ENCODE results near the gene CHCHD2. TPM values are rescaled to one million over a fixed set of nuclear protein-coding genes. Genes with fewer than 3 reads are reported as not detected.

Gene CHCHD2
- total and polyA plus RNA-seq, 9 of the 15 experiments (the other 6 are each of a cell fraction or from before 2014, with no cell fraction given) = 145 to 1,044 (median 648) TPM

DNA sequence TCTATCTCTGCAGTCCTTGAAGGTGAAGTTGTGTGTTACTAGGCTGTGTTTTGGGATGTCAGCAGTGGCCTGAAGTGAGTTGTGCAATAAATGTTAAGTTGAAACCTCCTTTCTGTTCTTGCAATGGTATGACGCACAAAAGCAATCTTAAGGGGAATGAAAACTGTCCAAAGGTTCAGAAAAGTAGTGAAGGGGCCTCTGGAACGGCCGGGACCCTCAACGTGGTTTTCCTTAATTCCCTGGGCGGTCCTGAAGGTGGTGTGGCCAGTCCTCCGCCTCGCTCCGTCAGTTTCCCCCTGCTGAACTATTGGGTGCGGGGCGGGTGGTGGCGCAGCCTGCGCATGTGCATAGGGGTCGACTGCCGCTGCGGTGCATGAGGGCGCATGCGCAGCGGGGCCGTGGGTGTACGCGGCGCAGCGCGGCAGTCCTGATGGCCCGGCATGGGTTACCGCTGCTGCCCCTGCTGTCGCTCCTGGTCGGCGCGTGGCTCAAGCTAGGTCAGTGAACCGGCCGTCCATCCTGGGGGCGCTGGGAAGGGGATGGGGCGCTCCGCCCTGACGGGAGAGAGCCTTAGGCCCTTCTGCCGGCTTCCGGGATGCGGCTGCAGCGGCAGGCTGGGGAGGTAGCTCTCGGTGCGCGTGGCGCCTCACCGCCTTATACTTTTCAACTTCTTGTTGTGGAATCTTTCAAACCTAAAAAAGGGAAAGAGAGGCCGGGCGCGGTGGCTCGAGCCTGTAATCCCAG lies 42.2 kb downstream of the CHCHD2 start, which contains the start of gene SUMF2 (continued):
- TF ChIP-seq MTA1 (IDR thresholded peaks at IDR 0.05; ENCODE audit: borderline replicate concordance) = no peak
- TF ChIP-seq, protein P1, sequence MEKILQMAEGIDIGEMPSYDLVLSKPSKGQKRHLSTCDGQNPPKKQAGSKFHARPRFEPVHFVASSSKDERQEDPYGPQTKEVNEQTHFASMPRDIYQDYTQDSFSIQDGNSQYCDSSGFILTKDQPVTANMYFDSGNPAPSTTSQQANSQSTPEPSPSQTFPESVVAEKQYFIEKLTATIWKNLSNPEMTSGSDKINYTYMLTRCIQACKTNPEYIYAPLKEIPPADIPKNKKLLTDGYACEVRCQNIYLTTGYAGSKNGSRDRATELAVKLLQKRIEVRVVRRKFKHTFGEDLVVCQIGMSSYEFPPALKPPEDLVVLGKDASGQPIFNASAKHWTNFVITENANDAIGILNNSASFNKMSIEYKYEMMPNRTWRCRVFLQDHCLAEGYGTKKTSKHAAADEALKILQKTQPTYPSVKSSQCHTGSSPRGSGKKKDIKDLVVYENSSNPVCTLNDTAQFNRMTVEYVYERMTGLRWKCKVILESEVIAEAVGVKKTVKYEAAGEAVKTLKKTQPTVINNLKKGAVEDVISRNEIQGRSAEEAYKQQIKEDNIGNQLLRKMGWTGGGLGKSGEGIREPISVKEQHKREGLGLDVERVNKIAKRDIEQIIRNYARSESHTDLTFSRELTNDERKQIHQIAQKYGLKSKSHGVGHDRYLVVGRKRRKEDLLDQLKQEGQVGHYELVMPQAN (IDR thresholded peaks at IDR 0.05; ENCODE audit: borderline replicate concordance) = peak; percentile 76
- TF ChIP-seq ZNF707 (CRISPR knock-in tag; conservative IDR thresholded peaks at IDR 0.05) = no peak
- no peak for TF ChIP-seq ZNF41 (CRISPR knock-in tag; conservative IDR thresholded peaks at IDR 0.05)
- TF ChIP-seq BACH1 (tag; IDR thresholded peaks at IDR 0.05) = no peak
- no peak for TF ChIP-seq ETS2 (tag; IDR thresholded peaks at IDR 0.05; ENCODE audit: borderline replicate concordance, poor library complexity, severe bottlenecking)
- TF ChIP-seq SRSF9 (IDR thresholded peaks at IDR 0.05; ENCODE audit: borderline replicate concordance, low read depth, low read length) = no peak
- no peak for TF ChIP-seq NCOA6 (IDR thresholded peaks at IDR 0.05)
- peak; percentile 96 for TF ChIP-seq CAMTA2 (CRISPR knock-in tag; conservative IDR thresholded peaks at IDR 0.05)
- TF ChIP-seq ZNF24 (IDR thresholded peaks at IDR 0.05) = 0 out of 2 replicates have a peak, but pooled peaks have one; percentile 8
- no peak for TF ChIP-seq FOXJ2 (tag; IDR thresholded peaks at IDR 0.05)
- no peak for TF ChIP-seq HNRNPK (IDR thresholded peaks at IDR 0.05; ENCODE audit: low read depth, low read length, poor library complexity, severe bottlenecking)
- TF ChIP-seq SMARCE1 (IDR thresholded peaks at IDR 0.05) = no peak
- TF ChIP-seq HIVEP1 (CRISPR knock-in tag; IDR thresholded peaks at IDR 0.05) = no peak
- no peak for TF ChIP-seq ZBTB8A (IDR thresholded peaks at IDR 0.05; ENCODE audit: partially characterized antibody)
- no peak for TF ChIP-seq ZNF57 (CRISPR knock-in tag; IDR thresholded peaks at IDR 0.05)
- no peak for TF ChIP-seq GTF2A2 (tag; IDR thresholded peaks at IDR 0.05)
- TF ChIP-seq, protein P2, sequence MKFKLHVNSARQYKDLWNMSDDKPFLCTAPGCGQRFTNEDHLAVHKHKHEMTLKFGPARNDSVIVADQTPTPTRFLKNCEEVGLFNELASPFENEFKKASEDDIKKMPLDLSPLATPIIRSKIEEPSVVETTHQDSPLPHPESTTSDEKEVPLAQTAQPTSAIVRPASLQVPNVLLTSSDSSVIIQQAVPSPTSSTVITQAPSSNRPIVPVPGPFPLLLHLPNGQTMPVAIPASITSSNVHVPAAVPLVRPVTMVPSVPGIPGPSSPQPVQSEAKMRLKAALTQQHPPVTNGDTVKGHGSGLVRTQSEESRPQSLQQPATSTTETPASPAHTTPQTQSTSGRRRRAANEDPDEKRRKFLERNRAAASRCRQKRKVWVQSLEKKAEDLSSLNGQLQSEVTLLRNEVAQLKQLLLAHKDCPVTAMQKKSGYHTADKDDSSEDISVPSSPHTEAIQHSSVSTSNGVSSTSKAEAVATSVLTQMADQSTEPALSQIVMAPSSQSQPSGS (CRISPR knock-in tag; IDR thresholded peaks at IDR 0.05) = no peak
- no peak for TF ChIP-seq ZNF584 (CRISPR knock-in tag; IDR thresholded peaks at IDR 0.05; ENCODE audit: low read depth)
- no peak for TF ChIP-seq ZNF766 (CRISPR knock-in tag; conservative IDR thresholded peaks at IDR 0.05)
- TF ChIP-seq ZFPM2 (CRISPR knock-in tag; IDR thresholded peaks at IDR 0.05) = no peak
- TF ChIP-seq, protein P3, sequence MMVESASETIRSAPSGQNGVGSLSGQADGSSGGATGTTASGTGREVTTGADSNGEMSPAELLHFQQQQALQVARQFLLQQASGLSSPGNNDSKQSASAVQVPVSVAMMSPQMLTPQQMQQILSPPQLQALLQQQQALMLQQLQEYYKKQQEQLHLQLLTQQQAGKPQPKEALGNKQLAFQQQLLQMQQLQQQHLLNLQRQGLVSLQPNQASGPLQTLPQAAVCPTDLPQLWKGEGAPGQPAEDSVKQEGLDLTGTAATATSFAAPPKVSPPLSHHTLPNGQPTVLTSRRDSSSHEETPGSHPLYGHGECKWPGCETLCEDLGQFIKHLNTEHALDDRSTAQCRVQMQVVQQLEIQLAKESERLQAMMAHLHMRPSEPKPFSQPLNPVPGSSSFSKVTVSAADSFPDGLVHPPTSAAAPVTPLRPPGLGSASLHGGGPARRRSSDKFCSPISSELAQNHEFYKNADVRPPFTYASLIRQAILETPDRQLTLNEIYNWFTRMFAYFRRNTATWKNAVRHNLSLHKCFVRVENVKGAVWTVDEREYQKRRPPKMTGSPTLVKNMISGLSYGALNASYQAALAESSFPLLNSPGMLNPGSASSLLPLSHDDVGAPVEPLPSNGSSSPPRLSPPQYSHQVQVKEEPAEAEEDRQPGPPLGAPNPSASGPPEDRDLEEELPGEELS (CRISPR knock-in tag; IDR thresholded peaks at IDR 0.05; ENCODE audit: borderline replicate concordance) = no peak
- no peak for TF ChIP-seq HOXB6 (CRISPR knock-in tag; IDR thresholded peaks at IDR 0.05; ENCODE audit: borderline replicate concordance)
- no peak for TF ChIP-seq NELFE (IDR thresholded peaks at IDR 0.05; ENCODE audit: insufficient read depth, insufficient read length)

Data from K562 (cell line).